GM19468 (cell line): ENCODE data around the gene GPSM3.
"Not testable (repeated sequence)": the region's sequence is repeated elsewhere in the genome, so short reads cannot be mapped to it uniquely, and the experiment has no call there.

ENCODE experiments used
- ATAC-seq: cut with Tn5 transposase; IDR thresholded peaks from one replicate; pipeline ENCODE4 v1.9.1; 2021; ENCODE audit warnings: mild to moderate bottlenecking, moderate library complexity, moderate number of reproducible peaks; ENCODE audit not compliant: unreplicated experiment; ENCODE audit errors: extremely low read depth

GPSM3 gene

DNA sequence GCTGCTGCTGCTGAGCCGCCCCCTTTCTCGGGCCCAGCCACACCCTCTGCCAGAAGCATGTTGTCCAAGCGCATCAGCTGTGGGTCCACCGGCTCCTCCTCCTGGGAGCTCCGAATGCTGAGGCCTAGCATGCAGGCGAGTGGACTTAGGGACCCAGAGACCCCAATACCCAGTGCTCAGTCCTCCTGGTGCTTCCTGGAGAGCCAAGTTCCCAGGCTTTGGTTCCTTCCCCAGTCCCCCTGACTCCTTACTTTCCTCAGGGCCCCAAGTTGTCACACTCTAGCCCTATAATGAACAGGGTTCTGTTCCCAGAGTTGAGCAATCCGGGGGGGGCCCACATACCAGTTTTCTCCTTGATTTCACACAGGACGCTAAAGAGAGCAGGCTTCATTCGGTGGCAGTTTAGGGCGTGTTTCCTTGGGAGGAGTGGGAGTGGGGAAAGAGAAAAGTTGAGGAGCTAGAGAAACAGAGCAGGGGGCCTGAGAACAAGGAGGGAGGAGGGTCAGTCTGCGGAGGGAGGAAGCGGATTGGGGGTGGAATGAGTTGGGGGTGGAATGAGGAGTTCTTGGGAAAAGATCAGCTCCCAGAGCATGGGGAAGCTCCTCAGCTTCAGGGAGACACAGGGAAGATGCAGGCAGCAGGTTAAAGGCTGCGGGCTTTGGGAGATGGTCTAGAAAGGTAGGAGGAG is 3.9 kb downstream of the GPSM3 start:
- ATAC-seq, result no peak

DNA sequence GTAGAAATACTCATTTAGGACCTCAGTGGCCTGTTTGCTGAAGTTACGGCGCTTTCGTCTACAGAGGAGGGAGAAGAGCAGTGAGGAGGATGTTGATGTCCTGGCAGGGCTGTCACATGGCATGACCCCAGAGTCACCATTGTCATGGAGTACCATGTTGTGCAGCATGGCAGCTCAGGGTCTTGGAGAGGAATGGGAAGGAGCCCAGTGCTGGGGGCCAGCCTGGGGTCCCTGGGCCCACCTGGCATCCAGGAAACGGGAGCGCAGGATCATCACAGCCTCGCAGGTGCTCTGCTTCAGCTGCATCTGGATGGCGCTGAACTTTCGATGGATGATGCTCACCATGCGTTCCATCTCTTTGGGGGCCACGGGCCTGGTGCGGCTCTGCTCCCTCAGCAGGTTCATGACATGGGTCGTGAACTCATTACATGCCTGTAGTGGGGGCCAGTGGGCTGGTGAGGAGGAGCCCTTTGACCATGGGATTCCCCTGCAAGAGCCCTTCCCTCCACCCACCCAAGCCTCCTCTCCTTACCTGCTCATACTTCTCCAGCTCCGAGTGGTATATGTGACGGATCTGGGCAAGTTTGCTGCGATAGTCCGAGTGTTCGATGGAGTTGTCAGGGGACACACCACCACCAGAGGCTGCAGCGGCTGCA is 4.6 kb downstream of the GPSM3 start:
- ATAC-seq, result not testable (repeated sequence)

DNA sequence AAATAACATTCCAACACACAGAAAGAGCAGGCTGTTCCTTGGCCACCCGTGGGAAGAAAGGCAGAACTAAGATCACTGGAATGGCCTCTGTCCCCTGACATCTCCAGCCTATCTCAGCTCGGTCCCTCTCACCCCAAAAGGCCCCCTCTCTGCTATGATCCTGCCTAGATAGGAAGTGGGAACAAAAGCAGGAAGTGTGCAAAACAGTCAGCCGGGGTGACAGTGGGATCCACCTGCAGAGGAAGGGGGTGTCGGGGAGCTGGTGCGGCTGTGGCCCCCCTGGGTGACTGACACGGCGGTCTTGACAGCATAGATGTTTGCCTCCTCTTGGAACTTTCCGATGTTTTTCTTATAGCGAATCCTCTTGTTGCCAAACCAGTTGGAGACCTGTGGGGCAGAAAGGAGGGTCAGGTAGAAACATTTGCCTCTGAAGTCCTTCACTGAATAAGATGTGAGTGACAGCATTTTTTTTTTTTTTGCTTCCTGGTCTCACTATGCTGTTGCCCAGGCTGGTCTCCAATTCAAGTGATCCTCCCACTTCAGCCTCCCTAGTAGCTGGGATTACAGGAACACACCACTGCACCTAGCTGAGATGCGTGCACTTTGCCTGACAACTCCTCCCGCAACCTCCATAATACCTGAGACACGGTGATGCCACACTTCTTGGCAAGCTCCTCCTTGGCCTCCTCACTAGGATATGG is 5.3 kb downstream of the GPSM3 start:
- ATAC-seq, result no peak

DNA sequence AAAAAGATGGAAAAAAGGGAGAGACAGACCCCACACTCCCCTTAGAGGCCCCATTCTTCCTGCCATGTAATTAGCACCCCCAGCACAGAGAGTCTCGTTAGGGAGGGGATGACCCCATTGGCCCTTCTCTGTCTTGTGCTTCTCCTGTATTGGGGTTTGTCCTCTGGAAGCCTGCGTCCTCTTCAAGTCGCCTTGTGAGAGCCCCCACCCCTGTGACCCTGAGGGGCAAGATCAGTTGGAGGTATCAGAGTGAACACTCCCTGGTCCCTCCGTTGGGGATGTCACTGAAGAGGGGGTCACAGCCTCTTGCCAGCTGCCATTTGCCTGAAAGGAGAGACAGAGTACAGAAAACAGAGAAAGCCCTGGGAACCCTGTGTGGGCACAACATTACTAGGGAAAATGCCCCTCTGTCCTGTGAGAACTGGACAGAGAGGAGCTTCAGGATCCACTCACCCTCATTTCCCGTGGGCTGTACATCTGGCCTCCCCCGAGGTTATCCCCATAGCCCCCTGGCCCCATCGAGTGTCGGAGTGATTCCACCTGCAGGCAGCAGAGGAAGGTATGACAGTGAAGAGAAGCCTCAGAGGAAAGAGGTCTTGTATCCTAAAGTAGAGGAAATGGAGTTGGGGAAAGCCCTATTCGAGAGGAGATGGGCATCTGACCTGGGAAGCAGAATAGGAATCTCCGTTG is 6.1 kb downstream of the GPSM3 start:
- not testable (repeated sequence) for ATAC-seq

DNA sequence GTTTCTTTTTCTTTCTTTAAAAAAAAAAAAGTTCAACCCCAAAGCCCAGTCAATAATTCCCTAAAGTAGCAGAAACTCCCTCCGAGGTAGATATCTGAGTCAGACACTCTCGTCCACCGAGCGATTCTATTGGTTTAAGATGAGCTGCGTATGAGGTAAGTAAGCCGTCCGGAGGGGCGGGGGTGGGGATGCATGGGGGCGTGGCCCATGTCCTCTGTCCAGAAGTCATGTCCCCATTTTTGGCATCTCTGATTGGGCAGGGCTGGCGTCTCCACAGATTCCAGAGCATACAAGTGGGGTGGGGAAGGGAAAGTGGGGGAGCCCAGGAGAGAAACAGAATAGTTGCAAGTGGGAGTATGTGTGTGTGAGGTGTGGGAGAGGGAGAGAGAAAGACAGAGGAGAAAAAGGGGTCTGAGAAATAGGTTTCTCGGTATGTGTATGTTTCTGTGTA is 6.7 kb downstream of the GPSM3 start:
- ATAC-seq, result not testable (repeated sequence)

DNA sequence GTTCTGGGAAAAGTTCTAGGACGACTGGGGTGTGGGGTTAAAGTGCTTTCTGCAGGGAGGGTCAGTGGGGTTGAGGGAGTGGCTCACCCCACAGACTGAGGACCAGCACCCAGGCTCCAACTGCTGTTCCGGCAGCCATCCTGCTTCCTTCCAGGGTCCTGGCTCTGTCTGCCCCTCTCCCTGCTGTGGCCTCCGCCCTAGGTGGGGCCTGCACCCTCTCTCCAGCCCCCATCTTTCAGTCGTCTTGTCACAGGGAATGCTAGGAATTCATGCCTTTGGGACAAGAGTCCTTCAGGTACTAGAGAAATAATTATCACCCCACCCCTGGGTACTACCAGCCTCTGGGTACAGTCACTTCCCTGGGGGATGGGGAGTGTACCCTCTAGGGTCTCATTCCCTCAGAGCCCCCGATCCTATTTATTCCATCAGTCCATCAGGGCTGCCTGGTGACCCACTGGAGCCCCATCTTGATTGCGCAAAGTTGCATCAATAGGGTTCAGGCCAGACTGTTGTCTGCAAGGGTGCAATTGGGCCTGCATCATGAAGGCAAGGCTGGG is 8.3 kb downstream of the GPSM3 start, which contains the start of gene AGER:
Gene AGER (minus strand): TSS at position 170 of the 557 bp plus-strand sequence. CDS start 31 bp downstream, at position 139.
- ATAC-seq, result no peak

DNA sequence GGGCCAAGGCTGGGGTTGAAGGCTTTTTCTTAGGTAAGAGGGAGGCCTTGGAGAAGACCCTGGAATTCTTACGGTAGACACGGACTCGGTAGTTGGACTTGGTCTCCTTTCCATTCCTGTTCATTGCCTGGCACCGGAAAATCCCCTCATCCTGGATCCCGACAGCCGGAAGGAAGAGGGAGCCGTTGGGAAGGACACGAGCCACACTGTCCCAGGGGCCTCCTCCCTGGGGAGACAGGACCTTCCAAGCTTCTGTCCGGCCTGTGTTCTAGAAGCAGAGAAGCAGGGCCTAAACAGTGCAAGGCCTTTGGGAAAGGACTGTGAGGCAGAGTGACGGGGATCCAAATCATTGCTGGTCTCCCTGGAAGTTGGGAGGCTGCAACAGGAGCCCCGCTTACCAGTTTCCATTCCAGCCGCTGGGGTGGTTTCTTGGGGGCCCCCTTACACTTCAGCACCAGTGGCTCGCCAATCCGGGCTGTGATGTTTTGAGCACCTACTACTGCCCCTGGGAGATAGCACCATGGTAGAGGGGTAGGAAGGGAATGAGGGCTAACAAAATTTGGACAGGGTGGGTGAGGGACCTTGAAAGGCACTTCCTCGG is 8.9 kb downstream of the GPSM3 start:
- no peak for ATAC-seq

DNA sequence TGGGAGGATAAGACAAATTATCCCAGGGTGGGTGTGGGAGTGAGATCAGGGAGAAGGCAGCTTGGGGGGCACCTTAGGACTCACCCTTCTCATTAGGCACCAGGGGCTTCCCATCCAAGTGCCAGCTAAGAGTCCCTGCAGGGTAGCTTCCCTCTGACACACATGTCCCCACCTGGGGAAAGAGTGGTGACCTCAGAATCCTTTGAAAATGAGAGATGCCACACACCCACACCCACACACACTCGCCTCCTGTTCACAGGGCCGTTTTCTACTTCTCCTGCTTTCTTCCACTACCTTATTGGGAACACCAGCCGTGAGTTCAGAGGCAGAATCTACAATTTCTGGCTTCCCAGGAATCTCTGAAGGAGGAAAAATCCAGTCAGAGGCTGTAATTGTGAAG is 9.4 kb downstream of the GPSM3 start:
- ATAC-seq, result no peak

DNA sequence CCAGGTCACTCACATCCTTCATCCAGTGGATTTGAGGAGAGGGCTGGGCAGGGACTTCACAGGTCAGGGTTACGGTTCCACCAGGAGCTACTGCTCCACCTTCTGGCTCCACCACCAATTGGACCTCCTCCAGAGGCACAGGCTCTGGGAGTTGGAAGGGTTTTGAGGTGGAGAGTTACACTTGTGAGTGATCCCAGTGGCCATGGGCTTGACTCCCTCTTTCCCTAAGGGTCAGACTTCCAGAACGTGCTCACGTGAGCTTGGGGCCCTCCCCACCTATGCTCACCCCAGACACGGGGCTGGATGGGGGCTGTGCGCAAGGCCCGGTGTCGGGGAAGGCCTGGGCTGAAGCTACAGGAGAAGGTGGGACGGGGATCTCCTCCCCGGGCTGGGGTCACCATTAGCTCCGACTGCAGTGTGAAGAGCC is 9.9 kb downstream of the GPSM3 start:
- no peak for ATAC-seq

DNA sequence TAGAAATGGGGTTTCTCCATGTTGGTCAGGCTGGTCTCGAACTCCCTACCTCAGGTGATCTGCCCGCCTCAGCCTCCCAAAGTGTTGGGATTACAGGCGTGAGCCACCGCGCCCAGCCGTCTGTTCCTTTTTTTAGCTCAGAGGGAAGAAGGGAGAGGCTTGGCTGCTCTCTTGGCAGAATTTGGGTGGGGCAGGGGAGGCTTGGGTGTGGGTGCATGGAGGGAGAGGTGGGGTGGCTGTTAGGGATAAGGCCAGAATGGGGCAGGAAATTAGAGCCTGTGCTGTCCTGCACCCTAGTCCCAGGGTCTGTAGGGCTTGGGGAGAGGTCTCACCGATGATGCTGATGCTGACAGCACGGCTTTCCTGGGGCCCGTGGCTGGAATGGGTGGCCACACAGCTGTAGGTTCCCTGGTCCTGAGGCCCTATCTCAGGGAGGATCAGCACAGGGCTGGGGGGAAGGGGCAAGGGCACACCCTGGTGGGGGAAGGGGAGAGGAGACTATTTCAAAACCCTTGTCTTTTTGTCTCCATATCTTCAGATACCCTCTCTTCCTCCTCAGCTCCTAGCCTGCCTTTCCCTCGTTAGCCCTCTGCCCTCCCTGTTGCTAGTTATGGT is 10.4 kb downstream of the GPSM3 start:
- ATAC-seq, result no peak

DNA sequence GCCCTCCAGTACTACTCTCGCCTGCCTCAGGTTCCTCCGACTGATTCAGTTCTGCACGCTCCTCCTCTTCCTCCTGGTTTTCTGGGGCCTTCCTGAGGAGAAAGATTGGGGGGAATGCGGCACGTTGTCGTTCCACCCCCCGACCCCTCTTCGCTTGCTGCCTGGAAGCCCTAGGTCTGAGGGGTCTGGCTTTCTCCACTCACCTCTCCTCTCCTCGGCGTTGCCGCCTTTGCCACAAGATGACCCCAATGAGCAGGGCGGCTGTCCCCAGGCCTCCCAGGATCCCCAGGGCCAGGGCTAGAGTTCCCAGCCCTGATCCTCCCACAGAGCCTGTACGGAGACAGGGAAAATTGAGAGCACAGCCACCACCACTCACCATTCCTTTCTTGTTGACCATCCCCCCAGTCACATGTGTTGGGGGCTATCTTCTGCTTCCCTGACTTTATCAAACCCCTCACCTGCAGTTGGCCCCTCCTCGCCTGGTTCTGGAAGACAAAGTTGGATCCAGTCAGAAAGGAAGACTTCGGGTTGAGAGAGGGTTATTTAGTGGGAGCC is 11.2 kb downstream of the GPSM3 start:
- no peak for ATAC-seq

DNA sequence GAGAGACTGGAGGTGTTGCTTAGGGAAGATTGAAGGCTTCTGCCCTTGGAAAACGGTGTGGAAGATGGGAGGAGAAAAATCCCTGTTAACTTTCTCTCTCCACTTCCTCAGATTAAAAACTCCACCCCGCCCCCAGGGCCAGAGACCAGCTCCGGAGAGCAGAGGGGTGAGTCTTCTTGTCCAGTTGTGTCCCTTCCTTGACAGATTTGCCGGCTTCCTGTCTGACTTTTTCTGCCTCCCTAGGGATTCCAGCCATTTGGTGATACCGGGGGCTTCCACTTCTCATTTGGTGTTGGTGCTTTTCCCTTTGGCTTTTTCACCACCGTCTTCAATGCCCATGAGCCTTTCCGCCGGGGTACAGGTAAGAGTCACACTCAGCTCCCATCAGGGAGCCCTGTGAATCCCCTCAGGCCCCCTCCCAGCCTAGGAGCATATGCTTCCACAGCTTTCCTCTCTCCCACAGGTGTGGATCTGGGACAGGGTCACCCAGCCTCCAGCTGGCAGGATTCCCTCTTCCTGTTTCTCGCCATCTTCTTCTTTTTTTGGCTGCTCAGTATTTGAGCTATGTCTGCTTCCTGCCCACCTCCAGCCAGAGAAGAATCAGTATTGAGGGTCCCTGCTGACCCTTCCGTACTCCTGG is 12.6 kb downstream of the GPSM3 start:
- ATAC-seq, result no peak

DNA sequence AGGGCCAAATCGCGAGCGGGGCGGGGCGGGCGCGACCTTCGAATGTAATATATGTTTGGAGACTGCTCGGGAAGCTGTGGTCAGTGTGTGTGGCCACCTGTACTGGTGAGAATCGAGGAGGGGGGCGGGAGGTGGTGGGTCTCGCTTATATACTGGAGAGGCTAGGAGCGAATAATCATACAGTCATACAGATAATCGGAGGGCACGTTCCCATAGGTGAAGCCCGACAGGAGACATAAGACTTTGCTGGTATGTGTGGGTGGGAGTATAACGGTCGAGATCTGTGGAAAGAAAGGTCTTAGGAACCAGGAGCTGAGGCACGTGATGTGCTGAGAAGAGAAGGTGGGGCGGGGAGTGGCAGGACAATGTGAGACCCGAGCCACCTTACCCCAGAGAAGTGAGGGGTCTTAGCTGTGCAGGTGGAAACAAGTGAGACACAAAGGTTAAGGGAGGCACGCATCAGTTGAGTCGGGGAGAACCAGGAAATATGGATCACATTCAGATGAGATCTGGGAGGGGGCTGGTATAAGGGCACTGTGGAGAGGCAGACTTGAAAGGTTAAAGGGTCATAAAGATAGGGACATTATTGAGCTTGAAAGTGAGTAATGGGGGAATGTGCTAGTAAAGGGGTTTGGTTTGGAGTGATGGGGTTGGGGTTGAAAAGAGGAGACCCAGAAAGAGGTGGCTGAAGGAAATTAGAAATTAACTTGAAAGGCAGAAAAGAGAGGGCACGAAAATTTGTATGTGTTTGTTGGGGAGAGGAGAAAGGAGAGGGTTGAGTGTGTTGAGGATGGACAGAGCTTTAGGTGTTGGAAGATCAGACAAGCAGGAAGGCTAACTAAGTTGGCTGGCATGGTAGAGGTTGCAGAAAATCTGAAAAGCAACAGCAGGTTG is 13.6 kb downstream of the GPSM3 start:
- ATAC-seq, result no peak

DNA sequence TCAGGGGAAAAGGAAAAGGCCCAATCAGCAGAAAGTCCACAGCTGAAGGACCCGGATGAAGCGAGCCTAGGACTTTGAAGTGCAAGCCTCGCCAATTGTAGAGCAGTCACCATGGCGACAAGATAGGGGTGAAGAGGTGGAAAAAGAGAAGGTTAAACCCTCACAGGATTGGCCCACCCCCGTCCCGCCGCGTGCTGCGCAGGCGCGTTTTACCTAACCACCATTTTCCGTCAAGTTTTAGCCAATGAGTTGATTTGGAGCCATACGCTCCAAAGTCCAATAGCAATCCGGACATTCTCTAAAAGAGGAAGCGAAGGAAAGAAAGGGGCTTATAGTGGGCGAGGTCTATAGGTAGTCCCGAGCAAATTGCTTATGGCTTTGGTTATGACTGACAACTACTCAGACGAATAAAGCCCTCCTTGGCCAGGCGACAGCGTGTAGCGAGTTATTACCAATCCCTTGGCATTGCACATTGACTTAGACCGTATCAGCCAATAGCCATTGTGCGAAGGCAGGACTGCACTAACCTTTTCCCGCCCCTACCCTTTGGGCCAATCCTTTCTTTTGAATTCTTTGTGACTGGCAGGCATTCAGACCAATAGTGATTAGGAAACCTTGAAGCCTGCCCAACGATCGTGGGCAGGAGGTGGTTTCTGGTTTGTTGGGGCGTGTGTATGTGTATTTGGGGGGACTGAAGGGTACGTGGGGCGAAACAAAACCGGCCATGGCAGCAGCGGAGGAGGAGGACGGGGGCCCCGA is 14.5 kb downstream of the GPSM3 start, which contains the start of gene RNF5:
Gene RNF5 (plus strand): TSS at position 618 of the 759 bp plus-strand sequence. CDS start 107 bp downstream, at position 725.
- peak; percentile 86 for ATAC-seq

DNA sequence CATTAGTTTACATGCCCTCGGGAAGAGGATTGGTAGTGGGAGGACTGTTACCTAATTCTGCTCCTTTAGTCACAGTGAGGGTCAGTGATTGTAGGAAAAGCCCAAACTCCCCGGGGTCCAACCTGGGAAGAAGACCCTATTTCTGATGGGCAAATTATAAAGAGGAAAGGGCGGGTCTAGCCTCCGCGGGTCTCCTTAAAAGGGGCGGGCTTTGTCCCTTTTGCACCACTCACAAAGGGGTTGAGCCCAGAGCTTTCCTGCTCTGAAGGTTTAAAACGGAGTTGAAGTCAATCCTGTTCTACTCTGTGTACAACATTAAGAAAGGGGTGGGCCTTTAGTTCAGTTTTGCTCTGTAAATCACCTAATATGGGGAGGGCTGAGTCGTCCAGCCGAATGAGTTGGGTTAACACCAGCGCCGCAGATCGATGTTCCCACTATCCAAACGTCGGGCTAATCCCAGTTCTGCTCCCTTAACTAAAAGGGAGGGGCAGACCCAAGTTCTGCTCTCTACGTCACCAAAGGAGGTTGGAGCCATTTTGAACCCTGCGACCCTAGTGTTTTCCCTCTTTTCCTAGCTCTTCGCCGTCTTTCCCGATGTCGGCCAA is 15.2 kb downstream of the GPSM3 start:
- no peak for ATAC-seq

DNA sequence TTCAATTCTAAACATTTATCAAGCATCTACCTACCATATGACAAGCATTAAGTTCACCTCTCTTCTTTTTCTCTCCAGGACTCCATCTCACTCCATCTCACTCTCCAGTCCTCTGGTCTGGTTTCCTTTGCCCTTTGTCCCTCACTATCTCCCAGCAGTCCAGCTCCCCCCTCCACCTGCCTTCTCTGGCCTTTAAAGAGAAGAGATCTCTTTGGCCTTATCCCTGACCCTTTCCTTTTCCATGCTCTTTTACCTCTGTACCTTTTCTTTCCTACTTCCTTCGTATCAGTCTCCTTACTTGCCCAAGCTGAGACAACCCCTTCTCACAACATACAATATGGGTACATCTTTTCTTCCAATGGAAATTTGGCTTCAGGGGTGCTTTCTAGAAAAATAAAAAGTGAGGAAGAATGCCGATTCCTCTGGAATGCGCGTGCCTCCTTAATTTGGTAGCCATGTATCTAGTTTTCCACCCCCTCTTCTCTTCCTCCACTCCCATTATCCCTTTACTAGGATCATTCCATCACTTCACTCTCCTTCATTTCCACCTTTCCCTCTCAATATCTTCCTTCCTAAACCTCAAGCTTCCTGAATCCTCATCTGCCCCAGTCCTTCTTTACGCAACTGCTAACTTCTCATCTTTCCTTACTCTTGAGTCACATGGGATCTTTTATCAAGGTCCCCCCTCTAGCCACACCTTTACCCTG is 15.8 kb downstream of the GPSM3 start:
- no peak for ATAC-seq
